HepG2 (cell line): Measurements from ENCODE around the gene MIA2.

Experiments
- EZH2 ChIP-seq: conservative IDR thresholded peaks from 2 replicates; pipeline ENCODE4 v1.6.1; 2012; ENCODE audit warnings: mild to moderate bottlenecking, low read depth, low read length, moderate library complexity
- JARID2 ChIP-seq: sonication (generic); formaldehyde crosslinking; IDR thresholded peaks from 2 replicates; pipeline ENCODE4 v1.8.1; 2023; ENCODE audit warnings: missing genetic modification reagents, inconsistent platforms; ENCODE audit not compliant: insufficient replicate concordance
- NFKB2 ChIP-seq: sonication (generic); formaldehyde crosslinking; IDR thresholded peaks from 2 replicates; pipeline ENCODE4 v1.4.0; 2020; ENCODE audit warnings: missing genetic modification reagents, borderline replicate concordance
- PRPF4 ChIP-seq: fragments of 200-400 bp; formaldehyde crosslinking; IDR thresholded peaks from 2 replicates; pipeline ENCODE4 v1.6.1; 2016; ENCODE audit warnings: low read length, low read depth; ENCODE audit not compliant: poor library complexity, severe bottlenecking
- REST ChIP-seq, 2 experiments: IDR thresholded peaks; 2 replicates each; pipeline ENCODE4 v1.6.1; 2011 to 2012; ENCODE audit warnings: low read length in 2 of 2, borderline replicate concordance in 1 of 2, low read depth in 1 of 2, mild to moderate bottlenecking in 1 of 2, moderate library complexity in 1 of 2
- RORA ChIP-seq: sonication (generic); formaldehyde crosslinking; IDR thresholded peaks from 2 replicates; pipeline ENCODE4 v1.5.0; 2020; ENCODE audit warnings: mild to moderate bottlenecking, missing genetic modification reagents, moderate library complexity
- ZNF496 ChIP-seq: sonication (generic); formaldehyde crosslinking; IDR thresholded peaks from 2 replicates; pipeline ENCODE4 v1.8.1; 2023; ENCODE audit warnings: mild to moderate bottlenecking, moderate library complexity, missing genetic modification reagents; ENCODE audit not compliant: insufficient replicate concordance
- ZNF891 ChIP-seq: sonication (generic); formaldehyde crosslinking; IDR thresholded peaks from 2 replicates; pipeline ENCODE4 v1.5.0; 2020; ENCODE audit warnings: mild to moderate bottlenecking, missing genetic modification reagents

GRCh38 chr14:39303115-39303514, 69.4 kb downstream of the MIA2 start:
- TF ChIP-seq RORA (CRISPR knock-in tag), result no peak
- TF ChIP-seq REST (IDR thresholded peaks at IDR 0.05; ENCODE audit: borderline replicate concordance in 1 of 2, low read depth in 1 of 2, low read length in 2 of 2), result no peak
- TF ChIP-seq PRPF4, result no peak
- no peak for TF ChIP-seq EZH2
- no peak for TF ChIP-seq NFKB2 (CRISPR knock-in tag)
- TF ChIP-seq ZNF496 (CRISPR knock-in tag), result no peak
- no peak for TF ChIP-seq ZNF891 (CRISPR knock-in tag)
- no peak for TF ChIP-seq JARID2
